GM23248 (cell line): ENCODE measurements around the gene KCTD15. TPM values are rescaled to one million over a fixed set of nuclear protein-coding genes. Genes with fewer than 3 reads are reported as not detected.

Source experiments
- DNase-seq: peaks from one replicate; pipeline ENCODE4 v3.0.0-alpha.2; 2015
- H2AFZ ChIP-seq: fragments of 200-600 bp; sonication (generic); 2 replicates; pipeline ENCODE4 v1.6.1; 2016; ENCODE audit warnings: antibody characterized with exemption
- H3F3A ChIP-seq: fragments of 200-600 bp; sonication (generic); 2 replicates; pipeline ENCODE4 v1.6.1; 2016; ENCODE audit warnings: mild to moderate bottlenecking, antibody characterized with exemption, mixed run types; ENCODE audit not compliant: insufficient read depth
- H3K27ac ChIP-seq: fragments of 200-600 bp; sonication (generic); 2 replicates; pipeline ENCODE4 v1.5.1; 2016; ENCODE audit warnings: mild to moderate bottlenecking
- H3K27me3 ChIP-seq: fragments of 200-600 bp; sonication (generic); replicated peaks from 2 replicates; pipeline ENCODE4 v1.6.1; 2016; ENCODE audit warnings: mild to moderate bottlenecking; ENCODE audit not compliant: insufficient read depth
- H3K36me3 ChIP-seq: fragments of 200-600 bp; sonication (generic); 2 replicates; pipeline ENCODE4 v1.6.1; 2016; ENCODE audit warnings: low read depth, mild to moderate bottlenecking
- H3K4me1 ChIP-seq: fragments of 200-600 bp; sonication (generic); 2 replicates; pipeline ENCODE4 v1.6.1; 2016; ENCODE audit warnings: mild to moderate bottlenecking; ENCODE audit not compliant: insufficient read depth
- H3K4me2 ChIP-seq: fragments of 200-600 bp; sonication (generic); one replicate; pipeline ENCODE4 v1.6.1; 2016; ENCODE audit warnings: mild to moderate bottlenecking; ENCODE audit not compliant: unreplicated experiment
- H3K4me3 ChIP-seq: fragments of 200-600 bp; sonication (generic); 2 replicates; pipeline ENCODE4 v1.5.1; 2016; ENCODE audit warnings: mild to moderate bottlenecking
- H3K79me2 ChIP-seq: fragments of 200-600 bp; sonication (generic); 2 replicates; pipeline ENCODE4 v1.6.1; 2016; ENCODE audit warnings: mild to moderate bottlenecking; ENCODE audit not compliant: insufficient read depth
- H3K9ac ChIP-seq: fragments of 200-600 bp; sonication (generic); 2 replicates; pipeline ENCODE4 v1.6.1; 2016; ENCODE audit warnings: mild to moderate bottlenecking
- H3K9me2 ChIP-seq: fragments of 200-600 bp; sonication (generic); 2 replicates; pipeline ENCODE4 v1.6.1; 2016; ENCODE audit warnings: mixed run types, mild to moderate bottlenecking, moderate library complexity; ENCODE audit not compliant: insufficient read depth
- H3K9me3 ChIP-seq: fragments of 200-600 bp; sonication (generic); one replicate; pipeline ENCODE4 v1.6.1; 2017; ENCODE audit warnings: low read depth
- H4K20me1 ChIP-seq: fragments of 200-600 bp; sonication (generic); 2 replicates; pipeline ENCODE4 v1.6.0; 2016; ENCODE audit not compliant: insufficient read depth
- EZH2 ChIP-seq: fragments of 200-600 bp; sonication (generic); IDR thresholded peaks from 2 replicates; pipeline ENCODE4 v1.6.1; 2018; ENCODE audit warnings: antibody characterized with exemption, mild to moderate bottlenecking; ENCODE audit not compliant: insufficient read depth, poor library complexity, severe bottlenecking
- EZH2phosphoT487 ChIP-seq: fragments of 200-600 bp; sonication (generic); IDR thresholded peaks from 2 replicates; pipeline ENCODE4 v1.6.1; 2018; ENCODE audit warnings: antibody characterized with exemption, moderate library complexity, mild to moderate bottlenecking, low read depth; ENCODE audit not compliant: insufficient read depth
- WGBS, 2 experiments: methylation state at CpG; one replicate each; pipeline ENCODE4 v1.1.6; 2015 to 2017; ENCODE audit warnings: low lambda C conversion rate in 2 of 2, low coverage in 1 of 2; ENCODE audit errors: missing lambda C conversion rate in 2 of 2; 5-methylcytosine and 5-hydroxymethylcytosine counted together
- in situ Hi-C: fragments of 300-500 bp; cut with MboI; formaldehyde crosslinking; loops from 2 replicates; pipeline ENCODE4 v1.15.0; 2020
- polyA plus RNA-seq: library from polyadenylated mRNA; unstranded; fragments of >200 nt; fragmentation: Nextera tagmentation; extraction: Ambion mirVana; gene quantifications from 2 replicates; pipeline ENCODE4 v1.2.1, GENCODE V29; 2016
- total RNA-seq: library from RNA; depleted of rRNA; stranded (reverse); fragments of >200 nt; shearing (Covaris generic); gene quantifications from 2 replicates; pipeline ENCODE4 v1.2.3, GENCODE V29; 2014

Gene KCTD15
- total and polyA plus RNA-seq, 2 experiments from 2014 or later: 7.5 to 117 TPM

- no peaks in the 10 kb centered on the region for H3K9me3 ChIP-seq
- H3K4me3 ChIP-seq: no peak overlapping the region
- no peak for DNase-seq
- H3K79me2 ChIP-seq: no peaks in the 10 kb centered on the region
- in situ Hi-C loops: no loop called here
- no peaks in the 10 kb centered on the region; the same call in 1 of the 2 replicates for H4K20me1 ChIP-seq
- peaks cover 24% of the 10 kb centered on the region for H3K27me3 ChIP-seq
- H3K27ac ChIP-seq: no peak overlapping the region
- no peaks in the 10 kb centered on the region for H3F3A ChIP-seq
- WGBS, 2 experiments: 7 to 9% methylated on average over 2 of the region's 2 CpGs
- H3K36me3 ChIP-seq: no peaks in the 10 kb centered on the region
- no peaks in the 10 kb centered on the region for H3K4me1 ChIP-seq
- TF ChIP-seq EZH2 (no peak), EZH2phosphoT487 (no peak)
- H3K9me2 ChIP-seq: no peaks in the 10 kb centered on the region
- H3K4me2 ChIP-seq: no peak overlapping the region
- H2AFZ ChIP-seq: no peak overlapping the region
- H3K9ac ChIP-seq: no peak overlapping the region
Observed at GRCh38 chr19:33845498-33845897, 48.8 kb downstream of the KCTD15 start.

GRCh38 chr19:33849551-33850147 lies 53.0 kb downstream of the KCTD15 start:
- TF ChIP-seq EZH2phosphoT487 (no peak), EZH2 (no peak)
- Histone ChIP-seq H3K4me1 (no peaks in the 10 kb centered on the region), H3K27ac (no peak overlapping the region), H3K9me2 (no peaks in the 10 kb centered on the region), H2AFZ (no peak overlapping the region), H3K4me3 (no peak overlapping the region), H3F3A (no peaks in the 10 kb centered on the region), H3K36me3 (no peaks in the 10 kb centered on the region), H3K79me2 (no peaks in the 10 kb centered on the region), H3K4me2 (no peak overlapping the region), H4K20me1 (no peaks in the 10 kb centered on the region; the same call in 1 of the 2 replicates), H3K9me3 (no peaks in the 10 kb centered on the region), H3K9ac (no peak overlapping the region), H3K27me3 (peaks cover 14% of the 10 kb centered on the region)
- DNase-seq: no peak
- WGBS, 2 experiments: 37 to 39% methylated on average over 5 of the region's 5 CpGs
- in situ Hi-C loops: no loop called here

- Histone ChIP-seq H3K36me3 (no peaks in the 10 kb centered on the region), H3K27me3 (no peaks in the 10 kb centered on the region), H3K9me2 (no peaks in the 10 kb centered on the region), H3K4me3 (no peak overlapping the region), H4K20me1 (no peaks in the 10 kb centered on the region), H3K9ac (no peak overlapping the region), H3K27ac (no peak overlapping the region), H2AFZ (no peak overlapping the region), H3K79me2 (no peaks in the 10 kb centered on the region), H3F3A (no peaks in the 10 kb centered on the region), H3K4me1 (no peaks in the 10 kb centered on the region), H3K4me2 (no peak overlapping the region), H3K9me3 (no peaks in the 10 kb centered on the region)
- no peak for TF ChIP-seq EZH2phosphoT487
- no peak for TF ChIP-seq EZH2
- DNase-seq: no peak
- in situ Hi-C loops: no loop called here
- WGBS, 2 experiments: 76 to 78% methylated on average over 16 to 17 of the region's 17 CpGs
Observed at GRCh38 chr19:33859016-33859415, 62.3 kb downstream of the KCTD15 start.

- in situ Hi-C loops: no loop called here
- DNase-seq: no peak
Observed at GRCh38 chr19:33860312-33861090, 63.8 kb downstream of the KCTD15 start.

More at GRCh38 chr19:33860312-33861090, 63.8 kb downstream of the KCTD15 start:
- no peak overlapping the region for H3K4me2 ChIP-seq
- H3K9ac ChIP-seq: no peak overlapping the region
- H3F3A ChIP-seq: no peaks in the 10 kb centered on the region
- 37 to 48% methylated on average over 10 of the region's 10 CpGs for WGBS, 2 experiments
- no peaks in the 10 kb centered on the region for H4K20me1 ChIP-seq
- H3K27ac ChIP-seq: no peak overlapping the region
- no peaks in the 10 kb centered on the region for H3K27me3 ChIP-seq
- no peak for TF ChIP-seq EZH2phosphoT487
- TF ChIP-seq EZH2: no peak
- no peaks in the 10 kb centered on the region for H3K36me3 ChIP-seq
- no peaks in the 10 kb centered on the region for H3K79me2 ChIP-seq
- no peak overlapping the region for H3K4me3 ChIP-seq
- H2AFZ ChIP-seq: no peak overlapping the region
- no peaks in the 10 kb centered on the region for H3K9me3 ChIP-seq
- no peaks in the 10 kb centered on the region for H3K9me2 ChIP-seq
- no peaks in the 10 kb centered on the region for H3K4me1 ChIP-seq
